ENCODE results near the gene EVPLL. TPM values are rescaled to one million over a fixed set of nuclear protein-coding genes. Genes with fewer than 3 reads are reported as not detected.
"Not testable (repeated sequence)": the region's sequence is repeated elsewhere in the genome, so short reads cannot be mapped to it uniquely, and the experiment has no call there.

The EVPLL gene
- polyA plus RNA-seq (2012; ENCODE audit: low read depth, missing spikeins): not detected

- DNase-seq (ENCODE audit: insufficient read length, low spot score) (no peak), FAIRE-seq (peak; percentile 55)
- TF ChIP-seq TAF1 (IDR thresholded peaks at IDR 0.05; ENCODE audit: low read depth, low read length) (no peak), PAX5 (IDR thresholded peaks at IDR 0.05; ENCODE audit: insufficient read depth, low read length, severe bottlenecking) (no peak), POLR2AphosphoS5 (IDR thresholded peaks at IDR 0.05; ENCODE audit: low read depth, low read length) (no peak), SPI1 (IDR thresholded peaks at IDR 0.05; ENCODE audit: low read depth, low read length) (no peak), POLR2A (IDR thresholded peaks at IDR 0.05; ENCODE audit: low read depth, low read length) (no peak), POU2F2 (IDR thresholded peaks at IDR 0.05; ENCODE audit: low read depth, low read length) (no peak)
These were observed at the start of gene EVPLL for GRCh38 chr17:18377437-18378204. Gene EVPLL, plus strand, starts transcription at chr17:18377778. Its CDS starts 3,160 bp downstream, at chr17:18380938.

GRCh38 chr17:18328643-18329204 lies 48.9 kb upstream of the EVPLL start:
- no peak for FAIRE-seq
- TF ChIP-seq POLR2AphosphoS5 (IDR thresholded peaks at IDR 0.05; ENCODE audit: low read depth, low read length): no peak
- no peak for TF ChIP-seq POLR2A (IDR thresholded peaks at IDR 0.05; ENCODE audit: low read depth, low read length)
- no peak for TF ChIP-seq POU2F2 (IDR thresholded peaks at IDR 0.05; ENCODE audit: low read depth, low read length)
- TF ChIP-seq SPI1 (IDR thresholded peaks at IDR 0.05; ENCODE audit: low read depth, low read length): no peak
- TF ChIP-seq TAF1 (IDR thresholded peaks at IDR 0.05; ENCODE audit: low read depth, low read length): no peak
- TF ChIP-seq PAX5 (IDR thresholded peaks at IDR 0.05; ENCODE audit: insufficient read depth, low read length, severe bottlenecking): no peak

GRCh38 chr17:18331879-18332278 lies 45.7 kb upstream of the EVPLL start:
- FAIRE-seq: no peak
- no peak for DNase-seq (ENCODE audit: insufficient read length, low spot score)
- TF ChIP-seq POLR2AphosphoS5 (IDR thresholded peaks at IDR 0.05; ENCODE audit: low read depth, low read length) (no peak), POLR2A (IDR thresholded peaks at IDR 0.05; ENCODE audit: low read depth, low read length) (no peak), SPI1 (IDR thresholded peaks at IDR 0.05; ENCODE audit: low read depth, low read length) (no peak), POU2F2 (IDR thresholded peaks at IDR 0.05; ENCODE audit: low read depth, low read length) (no peak), TAF1 (IDR thresholded peaks at IDR 0.05; ENCODE audit: low read depth, low read length) (no peak), PAX5 (IDR thresholded peaks at IDR 0.05; ENCODE audit: insufficient read depth, low read length, severe bottlenecking) (no peak)

More at GRCh38 chr17:18328643-18329204, 48.9 kb upstream of the EVPLL start:
- DNase-seq (ENCODE audit: insufficient read length, low spot score): no peak

GRCh38 chr17:18332909-18333489 lies 44.6 kb upstream of the EVPLL start:
- no peak for FAIRE-seq
- TF ChIP-seq TAF1 (IDR thresholded peaks at IDR 0.05; ENCODE audit: low read depth, low read length): no peak
- TF ChIP-seq POU2F2 (IDR thresholded peaks at IDR 0.05; ENCODE audit: low read depth, low read length): no peak
- no peak for TF ChIP-seq POLR2AphosphoS5 (IDR thresholded peaks at IDR 0.05; ENCODE audit: low read depth, low read length)
- TF ChIP-seq SPI1 (IDR thresholded peaks at IDR 0.05; ENCODE audit: low read depth, low read length): no peak
- no peak for TF ChIP-seq POLR2A (IDR thresholded peaks at IDR 0.05; ENCODE audit: low read depth, low read length)
- no peak for TF ChIP-seq PAX5 (IDR thresholded peaks at IDR 0.05; ENCODE audit: insufficient read depth, low read length, severe bottlenecking)
- no peak for DNase-seq (ENCODE audit: insufficient read length, low spot score)

GRCh38 chr17:18338158-18338557 lies 39.4 kb upstream of the EVPLL start:
- not testable (repeated sequence) for FAIRE-seq; DNase-seq (ENCODE audit: insufficient read length, low spot score)

GRCh38 chr17:18339933-18340332 lies 37.6 kb upstream of the EVPLL start:
- DNase-seq (ENCODE audit: insufficient read length, low spot score) (no peak), FAIRE-seq (no peak)
- TF ChIP-seq POU2F2 (IDR thresholded peaks at IDR 0.05; ENCODE audit: low read depth, low read length) (no peak), PAX5 (IDR thresholded peaks at IDR 0.05; ENCODE audit: insufficient read depth, low read length, severe bottlenecking) (no peak)

GRCh38 chr17:18344021-18344420 lies 33.6 kb upstream of the EVPLL start:
- FAIRE-seq (peak; percentile 50), DNase-seq (ENCODE audit: insufficient read length, low spot score) (no peak)
- TF ChIP-seq POLR2A (IDR thresholded peaks at IDR 0.05; ENCODE audit: low read depth, low read length): no peak
- no peak for TF ChIP-seq POLR2AphosphoS5 (IDR thresholded peaks at IDR 0.05; ENCODE audit: low read depth, low read length)
- no peak for TF ChIP-seq SPI1 (IDR thresholded peaks at IDR 0.05; ENCODE audit: low read depth, low read length)
- TF ChIP-seq PAX5 (IDR thresholded peaks at IDR 0.05; ENCODE audit: insufficient read depth, low read length, severe bottlenecking): no peak
- TF ChIP-seq POU2F2 (IDR thresholded peaks at IDR 0.05; ENCODE audit: low read depth, low read length): no peak
- no peak for TF ChIP-seq TAF1 (IDR thresholded peaks at IDR 0.05; ENCODE audit: low read depth, low read length)

GRCh38 chr17:18353541-18353940 lies 24.0 kb upstream of the EVPLL start:
- DNase-seq (ENCODE audit: insufficient read length, low spot score) (no peak), FAIRE-seq (no peak)
- TF ChIP-seq TAF1 (IDR thresholded peaks at IDR 0.05; ENCODE audit: low read depth, low read length): no peak
- no peak for TF ChIP-seq POLR2A (IDR thresholded peaks at IDR 0.05; ENCODE audit: low read depth, low read length)
- TF ChIP-seq POLR2AphosphoS5 (IDR thresholded peaks at IDR 0.05; ENCODE audit: low read depth, low read length): no peak
- no peak for TF ChIP-seq PAX5 (IDR thresholded peaks at IDR 0.05; ENCODE audit: insufficient read depth, low read length, severe bottlenecking)
- TF ChIP-seq POU2F2 (IDR thresholded peaks at IDR 0.05; ENCODE audit: low read depth, low read length): no peak
- no peak for TF ChIP-seq SPI1 (IDR thresholded peaks at IDR 0.05; ENCODE audit: low read depth, low read length)

GRCh38 chr17:18356624-18357023 lies 21.0 kb upstream of the EVPLL start:
- TF ChIP-seq POU2F2 (IDR thresholded peaks at IDR 0.05; ENCODE audit: low read depth, low read length) (no peak), POLR2AphosphoS5 (IDR thresholded peaks at IDR 0.05; ENCODE audit: low read depth, low read length) (no peak), TAF1 (IDR thresholded peaks at IDR 0.05; ENCODE audit: low read depth, low read length) (no peak), PAX5 (IDR thresholded peaks at IDR 0.05; ENCODE audit: insufficient read depth, low read length, severe bottlenecking) (no peak), POLR2A (IDR thresholded peaks at IDR 0.05; ENCODE audit: low read depth, low read length) (no peak), SPI1 (IDR thresholded peaks at IDR 0.05; ENCODE audit: low read depth, low read length) (no peak)
- FAIRE-seq: no peak
- DNase-seq (ENCODE audit: insufficient read length, low spot score): no peak

Data from GM12891 (cell line).